Left renal pelvis (tissue), 4 donors: ENCODE measurements around the gene KIR3DL1. TPM values are rescaled to one million over a fixed set of nuclear protein-coding genes. Genes with fewer than 3 reads are reported as not detected.

Experiments
- polyA plus RNA-seq, 4 donors: library from polyadenylated mRNA; unstranded; fragments of 120-200 nt; gene quantifications; one replicate each; pipeline ENCODE4 v1.2.1, GENCODE V29; 2013; ENCODE audit not compliant: insufficient read length in 4 of 4

KIR3DL1 gene
- polyA plus RNA-seq, 4 donors = not detected

Other genes with a start within 250 kb of the KIR3DL1 start
- gene LILRA2, start 242.7 kb upstream of the KIR3DL1 start, polyA plus RNA-seq = 1 to 10 TPM in 2 of 4 donors, under 1 TPM in 2; 0.79 to 2.2 (median 1.1) TPM
- under 1 TPM; 0.20 to 0.70 (median 0.53) TPM for gene LILRA1, start 222.8 kb upstream of the KIR3DL1 start, polyA plus RNA-seq
- gene LILRB1, start 186.0 kb upstream of the KIR3DL1 start, polyA plus RNA-seq = 1 to 10 TPM; 1.0 to 1.5 (median 1.4) TPM
- gene LILRB4, start 153.5 kb upstream of the KIR3DL1 start, polyA plus RNA-seq = 1 to 10 TPM in 3 of 4 donors, under 1 TPM in 1; 0.92 to 3.6 (median 1.2) TPM
- gene KIR3DL3, start 92.0 kb upstream of the KIR3DL1 start, polyA plus RNA-seq = not detected
- gene KIR2DL3, start 78.0 kb upstream of the KIR3DL1 start, polyA plus RNA-seq = not detected
- gene KIR2DL1, start 46.7 kb upstream of the KIR3DL1 start, polyA plus RNA-seq = under 1 TPM in 1 of 4 donors, not detected in 3; 0.11 TPM
- gene KIR2DL4, start 12.9 kb upstream of the KIR3DL1 start, polyA plus RNA-seq = not detected
- gene KIR2DS4, start 16.2 kb downstream of the KIR3DL1 start, polyA plus RNA-seq = not detected
- gene KIR3DL2, start 34.0 kb downstream of the KIR3DL1 start, polyA plus RNA-seq = not detected
- gene FCAR, start 57.8 kb downstream of the KIR3DL1 start, polyA plus RNA-seq = under 1 TPM; 0.23 to 0.67 (median 0.46) TPM
- gene NCR1, start 89.7 kb downstream of the KIR3DL1 start, polyA plus RNA-seq = under 1 TPM in 2 of 4 donors, not detected in 2; 0.13 to 0.26 TPM
- not detected for gene NLRP7, start 131.1 kb downstream of the KIR3DL1 start, polyA plus RNA-seq
- gene NLRP2, start 149.9 kb downstream of the KIR3DL1 start, polyA plus RNA-seq = 10 to 100 TPM in 3 of 4 donors, 1 to 10 TPM in 1; 5.0 to 26.4 (median 14.7) TPM
- gene GP6, start 221.8 kb downstream of the KIR3DL1 start, polyA plus RNA-seq = under 1 TPM; 0.39 to 0.72 (median 0.51) TPM
- 10 to 100 TPM in 3 of 4 donors, 1 to 10 TPM in 1; 9.2 to 25.8 (median 18.7) TPM for gene RDH13, start 246.7 kb downstream of the KIR3DL1 start, polyA plus RNA-seq